COLO668 (cell line): ENCODE measurements around the gene RAD17.
"Not testable (repeated sequence)": the region's sequence is repeated elsewhere in the genome, so short reads cannot be mapped to it uniquely, and the experiment has no call there.

Experiments used
- DNase-seq: peaks from one replicate; lab custom pipeline; 2025; ENCODE audit not compliant: unreplicated experiment; lab: John Stamatoyannopoulos, UW

The RAD17 gene

DNA sequence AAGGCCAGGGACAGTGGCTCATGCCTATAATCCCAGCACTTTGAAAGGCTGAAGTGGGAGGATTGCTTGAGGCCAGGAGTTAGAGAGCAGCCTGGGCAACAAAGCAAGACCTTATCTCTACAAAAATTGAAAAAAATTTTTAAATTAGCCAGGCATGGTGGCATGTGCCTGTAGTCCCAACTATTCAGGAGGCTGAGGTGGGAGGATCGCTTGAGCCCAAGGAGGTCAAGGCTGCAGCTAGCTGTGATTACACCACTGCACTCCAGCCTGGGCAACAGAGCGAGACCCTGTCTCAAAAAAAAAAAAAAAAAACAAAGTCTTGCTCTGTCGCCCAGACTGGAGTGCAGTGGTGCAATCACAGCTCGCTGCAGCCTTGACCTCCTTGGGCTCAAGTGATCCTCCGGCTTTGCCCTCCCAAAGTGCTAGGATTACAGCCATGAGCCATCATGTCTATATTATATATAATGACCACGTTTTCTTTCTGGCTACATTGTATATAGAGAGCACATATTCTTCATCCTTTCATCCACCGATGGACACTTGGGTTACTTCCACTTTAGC lies 85.9 kb downstream of the RAD17 start:
- DNase-seq, result not testable (repeated sequence)

DNA sequence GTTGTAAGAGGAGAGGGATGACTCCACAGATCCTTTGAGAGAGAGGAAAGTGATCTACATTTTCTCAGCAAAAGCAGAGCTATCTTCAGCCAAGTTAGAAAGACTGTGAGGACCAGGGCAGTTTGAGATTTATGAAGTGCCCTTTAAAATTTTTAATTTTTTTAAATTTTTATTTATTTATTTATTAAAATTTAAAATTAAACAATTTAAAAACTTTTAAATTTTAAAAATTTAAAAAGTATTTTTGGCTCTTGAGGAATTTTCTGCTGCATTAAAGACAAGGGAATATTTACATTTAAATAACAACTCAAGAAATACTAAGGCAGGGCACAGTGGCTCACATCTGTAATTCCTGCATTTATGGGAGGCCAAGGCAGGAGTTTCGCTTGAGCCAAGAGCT lies 92.6 kb downstream of the RAD17 start:
- no peak for DNase-seq
